NCI-H187 (cell line): ENCODE measurements around the gene HEXB.
"Not testable (repeated sequence)": the region's sequence is repeated elsewhere in the genome, so short reads cannot be mapped to it uniquely, and the experiment has no call there.

Experiments used
- DNase-seq, 2 experiments: peaks; one replicate each; lab custom pipeline; 2025; lab: John Stamatoyannopoulos, UW

The HEXB gene

GRCh38 chr5:74659172-74659571, 25.9 kb upstream of the HEXB start:
- DNase-seq = no peak

- DNase-seq = no peak
Observed at GRCh38 chr5:74660140-74660539, 24.9 kb upstream of the HEXB start.

- no peak for DNase-seq
Observed at GRCh38 chr5:74660873-74661272, 24.2 kb upstream of the HEXB start.

GRCh38 chr5:74664551-74664950, 20.5 kb upstream of the HEXB start:
- no peak for DNase-seq

- no peak for DNase-seq
Observed at GRCh38 chr5:74665273-74665672, 19.8 kb upstream of the HEXB start.

- no peak for DNase-seq
Observed at GRCh38 chr5:74665816-74666215, 19.2 kb upstream of the HEXB start.

GRCh38 chr5:74667396-74667795, 17.6 kb upstream of the HEXB start:
- no peak for DNase-seq

- no peak for DNase-seq
Observed at GRCh38 chr5:74669821-74670220, 15.2 kb upstream of the HEXB start.

GRCh38 chr5:74670396-74671038, 14.5 kb upstream of the HEXB start:
- DNase-seq = no peak

GRCh38 chr5:74672215-74672877, 12.7 kb upstream of the HEXB start:
- DNase-seq = no peak

GRCh38 chr5:74673011-74673790, 11.8 kb upstream of the HEXB start:
- DNase-seq = no peak

GRCh38 chr5:74676466-74676865, 8.6 kb upstream of the HEXB start:
- not testable (repeated sequence) for DNase-seq

GRCh38 chr5:74678123-74678522, 6.9 kb upstream of the HEXB start:
- DNase-seq = not testable (repeated sequence)

- not testable (repeated sequence) for DNase-seq
Observed at GRCh38 chr5:74679300-74679699, 5.7 kb upstream of the HEXB start.

GRCh38 chr5:74679966-74680365, 5.1 kb upstream of the HEXB start:
- DNase-seq = no peak

GRCh38 chr5:74685979-74686631, 1.1 kb downstream of the HEXB start:
- no peak for DNase-seq

GRCh38 chr5:74686962-74687751, 2.1 kb downstream of the HEXB start:
- no peak for DNase-seq

GRCh38 chr5:74693191-74693590, 8.2 kb downstream of the HEXB start:
- DNase-seq = no peak

- no peak for DNase-seq
Observed at GRCh38 chr5:74717596-74717995, 32.6 kb downstream of the HEXB start.

GRCh38 chr5:74722271-74722670, 37.2 kb downstream of the HEXB start:
- DNase-seq = no peak

GRCh38 chr5:74725331-74725730, 40.3 kb downstream of the HEXB start:
- DNase-seq = no peak

GRCh38 chr5:74736759-74737158, 51.7 kb downstream of the HEXB start:
- DNase-seq = no peak
